HG03095 (cell line): ENCODE measurements around the gene GPSM3.
A peak's percentile ranks its signal among the peaks of the same experiment; 100 is the strongest.
"Not testable (repeated sequence)": the region's sequence is repeated elsewhere in the genome, so short reads cannot be mapped to it uniquely, and the experiment has no call there.

Source experiments
- ATAC-seq: cut with Tn5 transposase; IDR thresholded peaks from one replicate; pipeline ENCODE4 v1.9.1; 2021; ENCODE audit warnings: moderate library complexity; ENCODE audit not compliant: unreplicated experiment

GPSM3 gene

GRCh38 chr6:32203426-32204267, 11.2 kb upstream of the GPSM3 start:
- ATAC-seq, result no peak

GRCh38 chr6:32202186-32202585, 9.7 kb upstream of the GPSM3 start:
- no peak for ATAC-seq

GRCh38 chr6:32200711-32201475, 8.4 kb upstream of the GPSM3 start:
- no peak for ATAC-seq

- ATAC-seq, result no peak
Observed at GRCh38 chr6:32198866-32199265, 6.4 kb upstream of the GPSM3 start.

- ATAC-seq, result no peak
Observed at GRCh38 chr6:32198345-32198696, 5.9 kb upstream of the GPSM3 start.

- no peak for ATAC-seq
Observed at GRCh38 chr6:32196682-32197616, 4.5 kb upstream of the GPSM3 start.

- ATAC-seq, result peak; percentile 64
Observed at GRCh38 chr6:32195902-32196681, 3.6 kb upstream of the GPSM3 start.

GRCh38 chr6:32195652-32195901, 3.1 kb upstream of the GPSM3 start:
- ATAC-seq, result no peak

GRCh38 chr6:32194825-32195651, 2.6 kb upstream of the GPSM3 start:
- no peak for ATAC-seq

GRCh38 chr6:32194388-32194787, 1.9 kb upstream of the GPSM3 start:
- ATAC-seq, result no peak

- not testable (repeated sequence) for ATAC-seq
Observed at GRCh38 chr6:32193096-32193495, 653 bp upstream of the GPSM3 start.

GRCh38 chr6:32191696-32192607, 491 bp downstream of the GPSM3 start:
- ATAC-seq, result no peak

- no peak for ATAC-seq
Observed at GRCh38 chr6:32190911-32191677, 1.3 kb downstream of the GPSM3 start.

GRCh38 chr6:32190054-32190851, 2.2 kb downstream of the GPSM3 start, which contains the start of gene PBX2:
Gene PBX2 (minus strand): TSS chr6:32190202. CDS start chr6:32189915, 287 bp downstream.
- ATAC-seq, result peak; percentile 52

GRCh38 chr6:32189742-32190053, 2.7 kb downstream of the GPSM3 start:
- no peak for ATAC-seq

GRCh38 chr6:32189069-32189741, 3.2 kb downstream of the GPSM3 start:
- ATAC-seq, result no peak
